ENCODE data around the gene WASF2. TPM values are rescaled to one million over a fixed set of nuclear protein-coding genes. Genes with fewer than 3 reads are reported as not detected.

WASF2 gene
- polyA plus RNA-seq, 1 experiment, result 62.7 TPM

- POLR2A ChIA-PET, result interaction anchor here (1.5 kb wide), 1 partner anchor 32 kb away, joined by 3 read pairs; the partner anchor contains the start of gene WASF2
- CTCF ChIA-PET, result interaction anchor here (1.8 kb wide), 1 partner anchor 35 kb away, joined by 5 read pairs; no protein-coding TSS in a partner anchor
- H3K9me3 ChIP-seq (ENCODE audit: control insufficient read depth, insufficient read depth, low read length), result no peaks in the 10 kb centered on the region
Measured at GRCh38 chr1:27521861-27522431, 32.0 kb upstream of the WASF2 start.

GRCh38 chr1:27521336-27521831 is 31.4 kb upstream of the WASF2 start:
- Histone ChIP-seq H3K27me3 (ENCODE audit: control insufficient read depth, insufficient read depth, low read length) (no peaks in the 10 kb centered on the region), H3K4me3 (ENCODE audit: low read depth, low read length) (no peak overlapping the region), H3K27ac (ENCODE audit: low read depth, low read length) (no peak overlapping the region), H3K9me3 (ENCODE audit: control insufficient read depth, insufficient read depth, low read length) (no peaks in the 10 kb centered on the region)
- ChIA-PET CTCF (interaction anchor here (1.8 kb wide), 1 partner anchor 35 kb away, joined by 5 read pairs; no protein-coding TSS in a partner anchor), POLR2A (interaction anchor here (1.5 kb wide), 1 partner anchor 31 kb away, joined by 3 read pairs; the partner anchor contains the start of gene WASF2)
- DNase-seq (ENCODE audit: low read depth, low spot score), result no peak
- TF ChIP-seq CTCF (IDR thresholded peaks at IDR 0.05; ENCODE audit: low read depth, low read length), result no peak

More at GRCh38 chr1:27521861-27522431, 32.0 kb upstream of the WASF2 start:
- no peak for DNase-seq (ENCODE audit: low read depth, low spot score)
- TF ChIP-seq CTCF (IDR thresholded peaks at IDR 0.05; ENCODE audit: low read depth, low read length), result no peak
- Histone ChIP-seq H3K4me3 (ENCODE audit: low read depth, low read length) (no peak overlapping the region), H3K27me3 (ENCODE audit: control insufficient read depth, insufficient read depth, low read length) (no peaks in the 10 kb centered on the region), H3K27ac (ENCODE audit: low read depth, low read length) (no peak overlapping the region)

GRCh38 chr1:27520651-27521050 is 30.7 kb upstream of the WASF2 start:
- Histone ChIP-seq H3K9me3 (ENCODE audit: control insufficient read depth, insufficient read depth, low read length) (no peaks in the 10 kb centered on the region), H3K27ac (ENCODE audit: low read depth, low read length) (no peak overlapping the region), H3K4me3 (ENCODE audit: low read depth, low read length) (no peak overlapping the region), H3K27me3 (ENCODE audit: control insufficient read depth, insufficient read depth, low read length) (no peaks in the 10 kb centered on the region)
- no peak for DNase-seq (ENCODE audit: low read depth, low spot score)
- POLR2A ChIA-PET, result interaction anchor here (1.5 kb wide), 1 partner anchor 30 kb away, joined by 3 read pairs; the partner anchor contains the start of gene WASF2
- CTCF ChIA-PET, result interaction anchor here (1.8 kb wide), 1 partner anchor 36 kb away, joined by 5 read pairs; no protein-coding TSS in a partner anchor
- no peak for TF ChIP-seq CTCF (IDR thresholded peaks at IDR 0.05; ENCODE audit: low read depth, low read length)

- POLR2A ChIA-PET, result no interaction called here
- H3K9me3 ChIP-seq (ENCODE audit: control insufficient read depth, insufficient read depth, low read length), result no peaks in the 10 kb centered on the region
- no peak for DNase-seq (ENCODE audit: low read depth, low spot score)
- no peak overlapping the region for H3K4me3 ChIP-seq (ENCODE audit: low read depth, low read length)
- H3K27ac ChIP-seq (ENCODE audit: low read depth, low read length), result peak overlapping the region; percentile 11
- no peak for TF ChIP-seq CTCF (IDR thresholded peaks at IDR 0.05; ENCODE audit: low read depth, low read length)
- CTCF ChIA-PET, result interaction anchor here (0.6 to 1.1 kb wide), 2 partner anchors 37 to 38 kb away, joined by 3 to 6 read pairs; no protein-coding TSS in a partner anchor
- no peaks in the 10 kb centered on the region for H3K27me3 ChIP-seq (ENCODE audit: control insufficient read depth, insufficient read depth, low read length)
Measured at GRCh38 chr1:27519331-27520258, 29.6 kb upstream of the WASF2 start.

Measured in AG04450 (cell line).